Measurements from ENCODE around the gene WWC2. TPM values are rescaled to one million over a fixed set of nuclear protein-coding genes. Genes with fewer than 3 reads are reported as not detected.

Gene WWC2
- total RNA-seq, 1 experiment from 2014 or later, result 39.1 TPM

DNA sequence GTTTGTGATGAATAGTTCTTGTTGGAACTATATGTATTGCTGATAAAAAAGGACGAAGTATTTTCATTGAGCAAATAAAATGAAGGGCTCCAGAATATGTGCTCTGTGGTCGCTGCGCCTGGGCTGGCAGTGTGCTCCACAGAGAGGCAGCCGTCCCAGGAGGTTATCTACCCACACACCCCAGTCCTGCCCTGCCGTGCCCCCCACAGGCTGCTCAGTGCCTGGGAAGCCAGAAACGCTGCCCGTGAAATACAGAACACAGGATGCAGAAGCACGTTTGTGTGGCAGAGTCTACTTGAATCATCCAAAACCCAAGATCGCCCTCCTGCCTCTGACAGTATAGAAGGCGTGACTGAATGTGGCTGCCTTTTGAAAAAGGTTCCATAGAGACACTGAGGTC lies 219.6 kb downstream of the WWC2 start:
- Histone ChIP-seq H3K9me2 (ENCODE audit: insufficient read depth) (no peaks in the 10 kb centered on the region), H4K20me1 (ENCODE audit: insufficient read depth) (no peaks in the 10 kb centered on the region), H3K27ac (ENCODE audit: low read depth, low read length) (no peak overlapping the region), H3K27me3 (ENCODE audit: insufficient read depth, low read length) (no peaks in the 10 kb centered on the region), H3K9ac (ENCODE audit: low read length) (no peak overlapping the region), H3K79me2 (ENCODE audit: insufficient read depth, low read length) (no peaks in the 10 kb centered on the region), H3K36me3 (ENCODE audit: control insufficient read depth in 1 of 2, insufficient read depth in 2 of 2, low read length in 2 of 2) (0 out of 4 replicates have a peak, but pooled peaks cover 0 to 3% of the 10 kb centered on the region in 2 experiments), H3K4me1 (ENCODE audit: control insufficient read depth in 1 of 2, insufficient read depth in 2 of 2, low read length in 2 of 2) (no peaks in the 10 kb centered on the region), H2AFZ (ENCODE audit: low read depth, low read length, poor library complexity, severe bottlenecking) (no peak overlapping the region), H3K9me3 (ENCODE audit: control insufficient read depth in 1 of 2, insufficient read depth in 1 of 2, low read depth in 1 of 2, low read length in 2 of 2) (no peaks in the 10 kb centered on the region), H3K4me2 (ENCODE audit: low read length) (no peak overlapping the region), H3K4me3 (replicated peaks in 1 of 2; ENCODE audit: low read depth in 1 of 2, low read length in 2 of 2) (no peak overlapping the region)
- DNase-seq (ENCODE audit: low read depth, low spot score) (no peak), ATAC-seq (no peak)
- RAD21 ChIA-PET (ENCODE audit: low non-redundant PET in 1 of 2, low total read pairs in 2 of 2, uncharacterized antibody in 2 of 2, unreplicated experiment in 2 of 2), result no interaction called here
- no TSS peak for BruUV-seq (replicated peaks)
- POLR2A ChIA-PET, result no interaction called here
- CTCF ChIA-PET, result no interaction called here
- TF ChIP-seq, protein P1, sequence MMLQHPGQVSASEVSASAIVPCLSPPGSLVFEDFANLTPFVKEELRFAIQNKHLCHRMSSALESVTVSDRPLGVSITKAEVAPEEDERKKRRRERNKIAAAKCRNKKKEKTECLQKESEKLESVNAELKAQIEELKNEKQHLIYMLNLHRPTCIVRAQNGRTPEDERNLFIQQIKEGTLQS (IDR thresholded peaks at IDR 0.05), result no peak
- TF ChIP-seq POLR2A (IDR thresholded peaks at IDR 0.05; ENCODE audit: borderline replicate concordance, extremely low read depth, insufficient read depth, insufficient read length) (no peak), ELF1 (IDR thresholded peaks at IDR 0.05; ENCODE audit: borderline replicate concordance, low read depth) (no peak), CBX3 (IDR thresholded peaks at IDR 0.05; ENCODE audit: low read depth) (no peak), ZNF274 (IDR thresholded peaks at IDR 0.05; ENCODE audit: low read depth, low read length) (no peak), SIN3A (IDR thresholded peaks at IDR 0.05; ENCODE audit: low read depth) (no peak), SRF (IDR thresholded peaks at IDR 0.05; ENCODE audit: low read depth) (no peak), POLR2AphosphoS5 (IDR thresholded peaks at IDR 0.05; ENCODE audit: low read depth, low read length) (no peak), RAD21 (IDR thresholded peaks at IDR 0.05; ENCODE audit: low read depth) (no peak), EGR1 (IDR thresholded peaks at IDR 0.05; ENCODE audit: low read depth) (no peak)
- TF ChIP-seq, protein P2, sequence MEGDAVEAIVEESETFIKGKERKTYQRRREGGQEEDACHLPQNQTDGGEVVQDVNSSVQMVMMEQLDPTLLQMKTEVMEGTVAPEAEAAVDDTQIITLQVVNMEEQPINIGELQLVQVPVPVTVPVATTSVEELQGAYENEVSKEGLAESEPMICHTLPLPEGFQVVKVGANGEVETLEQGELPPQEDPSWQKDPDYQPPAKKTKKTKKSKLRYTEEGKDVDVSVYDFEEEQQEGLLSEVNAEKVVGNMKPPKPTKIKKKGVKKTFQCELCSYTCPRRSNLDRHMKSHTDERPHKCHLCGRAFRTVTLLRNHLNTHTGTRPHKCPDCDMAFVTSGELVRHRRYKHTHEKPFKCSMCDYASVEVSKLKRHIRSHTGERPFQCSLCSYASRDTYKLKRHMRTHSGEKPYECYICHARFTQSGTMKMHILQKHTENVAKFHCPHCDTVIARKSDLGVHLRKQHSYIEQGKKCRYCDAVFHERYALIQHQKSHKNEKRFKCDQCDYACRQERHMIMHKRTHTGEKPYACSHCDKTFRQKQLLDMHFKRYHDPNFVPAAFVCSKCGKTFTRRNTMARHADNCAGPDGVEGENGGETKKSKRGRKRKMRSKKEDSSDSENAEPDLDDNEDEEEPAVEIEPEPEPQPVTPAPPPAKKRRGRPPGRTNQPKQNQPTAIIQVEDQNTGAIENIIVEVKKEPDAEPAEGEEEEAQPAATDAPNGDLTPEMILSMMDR (IDR thresholded peaks at IDR 0.05 in 2 of 3, conservative IDR thresholded peaks at IDR 0.05 in 1 of 3; ENCODE audit: borderline replicate concordance in 1 of 3, insufficient read depth in 1 of 3, low read depth in 2 of 3, low read length in 2 of 3), result no peak
- intact Hi-C loops (cut with micrococcal nuclease), result no loop called here
